Measurements from ENCODE around the gene MT3.

Gene MT3

DNA sequence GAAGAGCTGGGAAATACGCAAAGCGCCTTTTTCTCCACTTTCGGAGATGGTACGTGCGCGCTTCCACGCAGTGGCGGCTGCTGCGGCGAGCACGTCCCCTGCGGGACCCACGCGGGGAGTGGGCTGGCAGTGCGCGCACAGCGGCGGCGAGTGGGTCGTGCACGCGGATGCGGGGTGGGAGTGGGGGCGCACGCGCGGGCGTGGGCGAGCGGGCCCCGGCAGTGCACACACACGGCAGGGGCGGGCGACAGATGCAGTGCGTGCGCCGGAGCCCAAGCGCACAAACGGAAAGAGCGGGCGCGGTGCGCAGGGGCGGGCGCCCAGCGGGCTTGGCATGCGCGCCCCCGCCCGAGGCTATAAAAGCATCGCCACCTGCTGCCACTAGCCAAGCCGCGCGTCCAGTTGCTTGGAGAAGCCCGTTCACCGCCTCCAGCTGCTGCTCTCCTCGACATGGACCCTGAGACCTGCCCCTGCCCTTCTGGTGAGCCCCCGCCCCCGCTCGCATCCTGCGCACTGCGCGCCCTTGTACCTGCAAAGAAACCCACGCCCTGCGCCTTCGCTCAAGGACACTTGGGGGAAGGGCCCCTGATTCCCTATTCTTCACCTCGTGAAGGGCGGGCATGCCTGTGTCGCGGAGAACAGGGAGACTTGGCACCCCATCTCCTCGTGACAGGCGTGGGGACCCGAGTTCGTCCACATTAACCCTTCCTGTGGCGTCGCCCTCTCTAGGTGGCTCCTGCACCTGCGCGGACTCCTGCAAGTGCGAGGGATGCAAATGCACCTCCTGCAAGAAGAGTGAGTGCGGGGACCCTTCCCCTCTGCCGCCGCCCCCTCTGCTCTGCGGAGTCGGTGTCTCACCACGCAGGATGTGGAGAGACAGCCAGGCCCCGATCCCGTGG, at the start of gene MT3:
TSS of gene MT3 (plus strand) at position 388 of the 899 bp plus-strand sequence. CDS start at position 451, 63 bp downstream.
- DNase-seq (ENCODE audit: low read depth): no peak

DNA sequence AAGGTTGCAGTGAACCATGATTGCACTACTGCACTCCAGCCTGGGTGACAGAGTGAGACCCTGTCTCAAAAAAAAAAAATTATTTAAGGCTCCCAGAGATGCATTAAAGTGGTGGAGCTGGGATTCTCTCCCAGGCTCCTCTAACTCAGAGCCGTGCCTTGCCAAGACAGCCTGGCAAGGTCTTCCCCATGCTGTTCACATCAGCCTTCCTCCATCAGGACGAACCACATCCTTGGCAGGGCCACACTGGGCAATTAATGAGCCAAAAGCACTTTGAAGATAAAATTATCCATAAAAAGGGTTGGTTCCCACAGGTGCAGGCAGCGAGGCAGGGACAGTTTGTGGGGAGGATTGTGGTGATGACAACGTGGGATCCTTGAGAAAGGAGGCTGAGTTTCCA, 49.7 kb upstream of the MT3 start:
- DNase-seq (ENCODE audit: low read depth): no peak

DNA sequence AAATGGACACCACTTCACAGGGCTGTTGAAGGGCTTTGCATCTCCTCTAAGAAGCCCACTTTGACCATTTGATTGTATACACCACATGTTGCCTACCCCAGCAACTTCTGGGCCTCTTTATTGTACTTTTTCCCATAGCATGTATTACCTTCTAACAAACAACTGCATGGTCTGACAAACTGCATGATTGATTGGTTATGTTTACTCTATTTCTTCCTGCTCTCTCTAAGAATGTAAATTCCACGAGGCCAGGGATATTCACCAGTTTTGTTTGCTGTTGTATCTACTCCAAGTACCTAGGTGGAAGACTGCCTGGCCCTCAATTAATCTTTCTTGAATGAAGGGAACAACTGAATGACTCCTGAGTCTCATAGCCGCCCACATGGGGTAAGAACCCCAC, 47.3 kb upstream of the MT3 start:
- DNase-seq (ENCODE audit: low read depth): no peak

DNA sequence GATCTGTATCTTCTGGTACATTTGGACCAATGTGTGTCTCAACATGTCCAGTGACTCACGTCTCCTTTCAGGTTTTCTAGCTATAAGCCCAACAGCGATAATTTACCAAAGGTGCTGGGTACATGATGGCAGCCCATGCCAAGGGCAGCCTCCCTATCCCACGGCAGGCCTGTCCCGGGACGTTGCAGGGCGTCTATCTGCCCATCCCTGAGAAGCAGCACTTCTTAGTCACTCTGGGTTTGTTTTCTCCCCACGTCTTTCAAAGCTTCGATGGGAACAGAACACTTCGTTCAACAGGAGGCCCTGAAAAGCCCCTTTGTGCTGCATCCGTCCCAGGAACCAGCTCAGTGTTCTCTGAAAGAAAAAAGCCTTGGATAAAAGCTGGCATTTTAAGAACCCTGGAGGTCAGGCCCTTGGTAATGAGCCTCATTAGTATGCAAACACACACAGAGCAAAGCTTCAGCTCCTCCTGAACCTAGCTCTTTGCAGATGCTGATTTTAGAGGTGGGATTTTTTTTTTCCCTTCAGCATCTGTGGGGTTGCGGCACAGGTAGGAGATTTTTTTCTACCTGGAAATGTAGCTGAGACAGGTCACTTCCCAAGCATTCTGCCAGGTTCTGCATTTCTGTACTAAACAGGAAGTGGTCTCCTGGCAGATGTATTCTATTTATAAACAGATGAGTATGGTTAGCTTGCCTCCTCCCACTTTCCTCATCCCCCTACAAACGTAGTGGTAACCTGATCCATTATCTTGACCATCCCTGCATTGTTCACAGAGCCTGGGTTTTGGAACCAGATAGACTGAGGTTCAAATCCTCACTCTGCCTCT, 42.0 kb upstream of the MT3 start:
- DNase-seq (ENCODE audit: low read depth): no peak

DNA sequence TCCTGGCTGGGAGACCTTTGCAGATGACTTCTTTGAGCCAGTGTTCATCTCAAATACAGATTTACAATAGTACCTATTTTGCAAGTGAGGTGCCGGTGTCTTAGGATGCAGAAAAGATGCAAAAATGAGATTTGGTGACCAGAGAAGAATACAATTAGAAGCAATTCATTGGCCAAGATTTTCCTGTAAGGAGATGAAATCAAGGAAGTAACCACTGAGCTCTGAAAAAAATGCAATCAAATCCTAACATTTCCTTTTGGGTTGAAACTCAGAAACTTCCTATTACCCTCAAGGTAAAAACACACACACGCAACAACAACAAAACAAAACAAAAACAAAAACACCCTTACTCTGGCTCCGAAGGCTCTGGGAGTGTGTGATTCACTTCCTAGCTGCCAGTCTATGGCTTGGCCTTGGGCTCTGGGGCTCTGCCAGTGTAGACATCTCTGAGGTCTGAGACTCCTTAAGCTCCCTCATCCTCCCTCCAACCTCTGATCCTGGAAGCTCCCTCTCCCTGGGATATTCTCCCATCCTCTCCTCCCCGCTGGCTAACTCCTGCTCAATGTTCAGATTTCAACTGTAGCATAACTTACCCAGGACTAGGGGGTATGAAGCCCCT, 41.3 kb upstream of the MT3 start:
- DNase-seq (ENCODE audit: low read depth): no peak

DNA sequence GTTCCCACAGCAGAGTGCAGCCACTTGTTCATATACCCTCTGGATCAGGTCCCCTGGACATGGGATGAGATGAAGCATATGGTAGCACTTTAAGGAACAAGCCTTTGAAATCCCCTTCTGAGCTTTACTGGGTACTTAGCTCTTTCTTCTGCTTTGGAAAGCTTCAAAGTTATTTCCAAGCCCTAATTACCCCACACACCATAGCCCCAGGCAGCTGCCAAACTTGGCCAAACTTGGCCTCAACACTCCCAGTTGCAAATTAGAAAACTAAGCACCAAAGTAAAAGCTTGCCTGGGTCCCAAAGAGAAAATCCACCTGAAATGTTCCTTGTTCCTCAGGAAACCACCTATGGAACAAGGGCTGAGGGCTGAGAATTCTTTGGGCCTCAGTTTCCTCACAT, 40.2 kb upstream of the MT3 start:
- DNase-seq (ENCODE audit: low read depth): no peak

DNA sequence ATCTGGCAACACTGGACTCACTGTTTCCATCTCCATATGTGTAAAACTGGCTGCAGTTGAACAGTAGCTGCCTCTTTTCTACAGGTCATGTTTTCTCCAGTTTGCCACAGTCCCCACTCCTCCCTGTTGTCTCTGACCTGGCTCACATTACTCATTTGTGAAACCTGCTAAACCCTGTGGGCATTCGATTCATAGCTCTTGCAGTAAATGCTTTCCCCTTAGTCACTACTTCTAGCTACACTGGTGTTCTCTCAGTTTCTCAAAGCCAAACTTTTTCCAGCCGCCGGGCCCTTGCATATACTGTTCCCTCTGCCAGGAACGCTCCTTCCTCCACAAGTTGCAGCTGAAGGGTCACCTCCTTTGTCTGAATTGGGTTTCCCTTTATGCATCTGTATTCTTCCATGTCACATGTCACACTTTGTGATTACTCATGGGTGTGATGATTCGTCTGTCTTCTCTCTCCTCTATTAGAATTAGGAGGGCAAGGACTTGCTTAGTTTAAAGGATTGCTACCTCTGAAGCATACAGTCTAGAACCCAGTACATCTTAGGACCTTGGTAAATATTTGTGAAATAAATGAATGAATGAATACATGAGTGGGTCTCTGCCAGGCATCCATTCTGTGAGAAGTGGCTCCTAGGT, 39.5 kb upstream of the MT3 start:
- no peak for DNase-seq (ENCODE audit: low read depth)

DNA sequence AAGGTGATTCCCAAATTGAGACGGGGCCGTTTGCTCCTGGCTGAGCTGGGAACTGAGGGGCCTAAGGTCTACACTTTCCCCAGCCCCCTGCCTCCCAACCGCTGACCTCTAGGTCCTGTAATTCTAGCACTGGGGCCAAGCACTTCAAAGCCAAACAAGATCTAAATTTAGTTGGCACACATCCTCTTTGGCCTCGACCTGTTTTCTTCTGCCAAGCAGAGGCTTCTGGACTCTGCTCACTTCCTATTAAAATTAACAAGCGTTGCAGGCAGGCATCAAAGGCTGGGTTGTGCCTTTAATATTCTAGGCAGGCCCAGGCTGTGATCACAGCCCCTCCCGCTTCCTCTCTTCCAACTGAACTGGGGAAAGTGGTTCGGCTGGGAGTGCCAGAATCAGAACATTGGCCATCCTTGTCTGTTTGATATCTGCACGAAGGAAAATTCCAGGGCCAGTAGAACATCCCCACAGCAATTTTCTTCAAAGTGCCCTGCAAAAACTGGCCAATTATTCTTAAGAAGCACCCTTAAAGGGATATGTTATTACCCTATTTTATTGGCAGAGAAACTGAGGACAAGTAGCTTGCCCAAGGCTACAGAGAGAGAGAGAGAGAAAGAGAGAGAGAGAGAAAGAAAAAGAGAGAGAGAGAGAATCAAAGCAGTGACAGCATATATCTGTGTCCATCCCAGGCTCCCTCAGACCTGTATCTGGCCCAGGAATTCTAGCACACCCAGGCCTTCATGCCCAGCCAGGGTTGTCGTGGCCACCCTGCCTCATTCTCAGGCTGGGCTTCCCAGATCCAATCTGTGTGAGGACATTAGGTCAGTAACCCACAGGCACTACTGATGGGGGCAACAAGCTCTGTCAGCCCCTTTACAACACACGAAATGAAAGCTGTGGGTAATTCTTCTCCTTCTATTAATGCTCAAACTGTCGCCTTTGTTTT, 37.3 kb upstream of the MT3 start:
- DNase-seq (ENCODE audit: low read depth): no peak

DNA sequence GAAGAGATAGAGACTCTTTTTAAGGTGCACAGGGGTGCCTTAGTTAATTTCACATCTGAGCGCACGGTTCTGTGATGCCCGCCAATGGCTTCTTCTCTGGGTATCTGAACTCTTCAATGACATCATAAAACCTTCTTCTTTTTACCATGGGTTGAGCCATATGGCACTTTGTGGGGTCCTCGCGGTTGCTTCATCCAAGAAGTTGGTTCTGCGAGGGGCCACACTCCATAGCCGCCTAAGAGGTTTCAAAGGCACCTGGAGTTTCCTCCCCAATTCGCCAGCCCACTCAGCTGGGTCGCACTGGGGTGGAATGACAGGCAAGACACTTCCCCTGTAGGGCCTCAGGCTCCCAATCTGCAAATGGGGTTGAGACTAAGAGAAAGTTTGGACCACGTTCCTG, 34.9 kb upstream of the MT3 start:
- no peak for DNase-seq (ENCODE audit: low read depth)

DNA sequence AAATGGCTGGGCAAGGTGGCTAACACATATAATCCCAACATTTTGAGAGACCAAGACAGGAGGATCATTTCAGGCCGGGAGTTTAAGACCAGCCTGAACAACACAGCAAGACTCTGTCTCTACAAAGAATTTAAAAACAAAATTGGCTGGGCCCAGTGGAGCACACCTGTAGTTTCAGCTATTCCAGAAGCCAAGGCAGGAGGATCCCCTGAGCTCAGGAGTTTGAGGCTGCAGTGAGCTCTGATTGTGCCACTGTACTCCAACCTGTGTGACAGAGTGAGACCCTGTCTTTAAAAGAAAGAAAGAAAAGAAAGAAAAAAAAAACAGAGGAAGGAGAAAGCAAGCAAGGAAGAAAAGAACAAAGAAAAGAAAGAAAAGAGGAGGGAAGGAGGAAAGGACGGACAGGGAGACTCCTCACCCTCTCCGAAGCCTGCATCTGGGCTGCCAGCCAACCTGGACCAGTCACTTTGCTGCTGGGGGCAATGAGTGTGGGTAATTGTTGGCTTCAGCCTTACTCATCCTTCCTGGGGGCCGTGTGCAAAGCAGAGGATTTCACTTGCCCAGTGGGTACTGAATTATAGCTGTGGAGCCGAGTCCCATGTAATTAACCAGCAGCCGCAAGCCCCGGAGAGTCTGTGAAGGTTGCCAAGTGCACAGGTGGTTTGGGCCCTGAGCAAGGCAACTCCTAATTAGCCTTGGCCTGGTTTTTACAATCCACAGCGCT, 31.1 kb upstream of the MT3 start:
- no peak for DNase-seq (ENCODE audit: low read depth)

DNA sequence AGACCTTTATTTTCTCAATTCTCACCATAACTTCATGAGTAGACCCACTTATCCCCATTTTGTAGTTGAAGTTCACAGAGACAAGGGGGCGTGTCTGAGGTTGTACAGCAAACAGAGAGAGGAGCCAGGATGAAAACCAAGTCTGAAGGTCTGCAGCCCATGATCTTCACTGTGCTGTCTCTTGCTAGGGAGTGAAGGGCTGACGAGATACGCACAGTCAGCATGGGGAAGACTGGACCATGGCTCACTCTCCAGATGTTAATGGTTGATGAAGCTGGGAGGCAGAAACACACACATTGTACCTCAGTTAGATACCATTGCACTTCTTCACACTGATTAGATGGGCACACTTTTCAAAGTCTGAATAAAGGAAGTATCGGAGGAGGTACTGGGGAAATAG, 30.2 kb upstream of the MT3 start:
- DNase-seq (ENCODE audit: low read depth): no peak

DNA sequence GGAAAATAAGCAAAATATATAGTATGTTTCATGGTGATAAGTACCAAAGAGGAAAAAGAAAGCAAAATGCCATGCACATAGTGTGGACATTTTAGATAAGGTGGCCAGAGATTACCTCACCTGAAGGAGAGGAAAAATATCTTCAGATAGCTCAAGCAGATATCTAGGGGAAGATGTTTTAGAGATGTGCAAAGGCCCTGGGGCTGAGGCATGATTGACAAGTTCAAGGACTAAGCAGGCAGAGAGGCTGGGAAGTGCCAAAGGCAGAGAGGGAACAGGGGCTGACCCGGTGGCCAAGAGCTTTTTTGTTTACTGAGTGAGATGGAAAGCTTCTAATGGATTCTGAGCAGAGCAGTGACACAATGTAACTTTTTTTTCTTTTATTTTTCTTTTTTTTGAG, 28.9 kb upstream of the MT3 start:
- DNase-seq (ENCODE audit: low read depth): no peak

DNA sequence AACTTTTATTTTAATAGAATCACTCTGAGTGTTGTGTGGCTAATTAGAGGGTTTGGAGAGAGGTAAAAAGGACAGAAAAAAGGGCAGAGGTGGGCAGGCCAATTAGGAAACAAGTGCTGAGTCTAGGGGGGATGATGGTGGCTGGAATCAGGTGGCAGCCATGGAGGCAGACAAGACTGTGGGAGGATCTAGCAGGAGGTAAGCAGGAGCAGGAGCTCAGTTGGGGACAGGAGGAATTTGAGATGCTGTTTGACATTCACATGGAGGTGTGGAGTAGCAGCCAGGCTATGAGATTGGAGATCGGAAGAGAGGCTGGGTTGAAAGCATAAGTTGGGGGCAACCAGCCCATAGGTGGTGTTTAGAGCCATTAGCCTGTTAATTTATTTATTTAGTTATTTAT, 28.2 kb upstream of the MT3 start:
- DNase-seq (ENCODE audit: low read depth): no peak

DNA sequence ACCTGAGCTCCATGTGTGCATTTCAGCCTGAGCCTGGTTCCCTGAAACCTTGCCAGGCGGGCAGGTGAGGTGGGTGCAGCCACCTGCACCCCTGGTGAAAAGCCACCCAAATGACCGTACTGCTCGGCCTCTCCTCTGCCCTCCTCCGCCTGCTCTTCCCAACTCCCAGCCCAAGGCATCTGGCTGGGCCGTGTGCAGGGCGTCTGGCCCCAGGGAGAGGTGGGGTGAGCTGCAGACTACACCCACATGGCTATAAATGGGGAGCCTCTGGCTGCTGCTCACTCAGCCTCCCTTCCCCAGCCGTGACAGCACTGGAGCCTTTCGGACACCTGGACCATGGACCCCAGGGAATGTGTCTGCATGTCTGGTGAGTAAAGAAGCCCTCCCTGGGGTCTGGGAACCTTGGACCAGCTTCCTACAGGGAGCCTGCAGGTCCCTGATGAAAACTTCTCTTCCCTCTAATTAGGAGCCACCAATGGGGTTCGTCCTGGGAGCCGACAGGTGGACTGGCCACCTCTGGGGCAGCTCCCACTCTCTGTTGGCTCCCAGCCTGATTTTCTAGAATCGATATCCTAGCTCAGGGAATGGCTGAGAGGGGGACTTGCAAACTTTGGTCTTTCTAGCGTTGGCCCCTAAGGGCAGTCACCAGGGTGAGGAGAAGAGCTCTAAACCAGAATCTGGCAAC, 24.4 kb upstream of the MT3 start, which contains the start of gene MT4:
TSS of gene MT4 (plus strand) at position 281 of the 685 bp plus-strand sequence. CDS start at position 337, 56 bp downstream.
- no peak for DNase-seq (ENCODE audit: low read depth)

DNA sequence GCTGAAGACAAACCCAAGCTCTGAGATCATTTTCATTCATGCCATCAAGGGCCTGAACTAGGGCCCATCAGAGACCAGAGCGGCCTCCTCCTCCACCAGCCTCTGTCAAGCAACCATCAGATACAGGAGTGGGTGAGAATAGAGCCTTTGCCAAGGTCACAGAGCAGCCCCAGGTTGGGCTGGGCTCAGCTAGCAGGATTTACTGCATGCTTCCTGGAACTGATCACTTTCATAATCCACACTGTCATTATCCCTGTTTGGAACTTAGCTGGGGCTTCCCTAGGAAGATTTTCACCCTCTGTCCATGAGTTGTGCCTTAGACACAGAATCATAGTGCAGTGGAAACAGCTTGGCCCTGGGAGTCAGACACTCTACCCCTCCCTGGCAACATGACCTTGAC, 19.4 kb upstream of the MT3 start:
- DNase-seq (ENCODE audit: low read depth): no peak

DNA sequence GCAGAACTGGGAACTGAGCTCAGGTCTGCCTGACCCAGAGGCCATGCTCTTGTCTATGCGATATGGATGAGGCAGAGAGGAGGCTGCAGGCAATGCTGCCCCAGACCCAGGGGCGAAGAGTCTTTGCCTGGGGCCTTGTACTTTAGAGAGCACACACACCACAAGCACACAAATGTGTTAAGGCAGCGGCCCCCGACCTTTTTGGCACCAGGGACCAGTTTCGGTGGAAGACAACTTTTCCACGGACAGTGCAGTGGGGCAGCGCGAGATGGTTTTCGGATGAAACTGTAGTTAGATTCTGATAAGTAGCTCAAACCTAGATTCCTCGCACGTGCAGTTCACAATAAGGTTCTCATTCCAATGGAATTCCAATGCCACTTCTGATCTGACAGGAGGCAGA, 17.8 kb upstream of the MT3 start:
- DNase-seq (ENCODE audit: low read depth): no peak

DNA sequence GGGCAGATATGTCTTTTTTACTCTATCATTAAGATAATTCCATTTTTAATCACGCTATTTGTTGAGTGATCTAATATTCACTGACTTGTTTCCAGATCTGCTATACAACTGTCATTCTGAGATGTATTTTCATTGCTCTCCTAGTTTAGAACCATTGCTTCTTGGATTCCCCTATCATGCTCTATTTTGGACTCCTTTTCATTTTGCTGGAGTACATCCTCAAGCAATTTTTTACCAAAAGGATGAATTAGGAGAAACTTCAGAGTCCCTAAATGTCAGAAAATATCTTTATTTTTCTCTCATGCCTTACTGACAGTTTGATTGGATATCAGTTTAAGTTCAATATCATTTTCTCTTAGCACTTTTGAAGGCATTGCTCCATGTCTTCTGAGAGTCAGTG, 14.7 kb upstream of the MT3 start:
- DNase-seq (ENCODE audit: low read depth): no peak

DNA sequence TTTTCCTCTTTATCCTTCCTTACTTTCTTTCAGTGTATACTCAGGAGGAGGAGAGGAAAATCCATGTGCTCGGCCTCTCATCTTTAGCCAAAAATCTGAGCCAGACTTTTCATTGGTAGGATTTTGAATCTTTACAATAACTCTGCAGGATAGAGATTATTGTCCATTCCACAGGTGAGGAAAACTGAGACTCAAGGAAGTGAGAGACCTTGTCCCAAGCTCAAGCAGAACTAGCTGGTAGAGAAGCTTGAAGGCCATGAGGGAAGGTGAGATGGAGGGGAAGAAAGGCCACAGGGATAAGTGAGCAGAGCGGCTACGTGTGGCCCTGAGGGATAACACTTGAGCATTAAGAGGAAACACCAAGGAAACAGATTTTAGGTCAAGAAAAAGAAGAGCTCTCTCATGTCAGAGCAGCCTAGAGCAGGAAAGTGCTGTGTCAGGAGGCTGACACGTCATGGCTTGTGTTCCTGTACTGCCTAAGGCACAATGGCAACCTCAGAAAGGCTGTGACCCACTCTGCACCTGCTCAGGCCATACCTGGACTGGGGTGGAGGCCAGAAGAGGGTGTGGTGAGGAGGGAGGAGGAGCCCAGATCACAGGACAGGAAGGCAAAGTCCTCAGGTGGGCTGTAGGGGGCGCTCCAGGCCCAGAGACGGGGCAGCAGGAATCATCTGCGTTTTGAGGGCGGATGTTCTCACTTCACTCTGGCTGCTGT, 12.6 kb upstream of the MT3 start:
- DNase-seq (ENCODE audit: low read depth): peak; percentile 65

DNA sequence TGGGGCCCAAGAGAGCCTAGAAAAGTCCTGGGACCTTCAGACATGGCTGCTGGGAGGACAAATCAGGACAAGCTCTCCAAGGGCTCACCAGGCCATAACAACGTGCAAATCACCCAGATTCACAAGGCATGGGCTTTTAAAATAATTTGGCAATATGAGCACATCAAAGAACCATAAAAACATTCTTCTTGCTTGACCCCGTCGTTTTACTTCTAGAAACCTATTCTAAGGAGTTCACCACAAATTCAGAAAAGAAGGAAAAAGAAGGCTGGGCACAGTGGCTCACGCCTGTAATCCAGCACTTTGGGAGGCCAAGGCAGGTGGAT, 12.1 kb upstream of the MT3 start:
- no peak for DNase-seq (ENCODE audit: low read depth)
